HEK293 (cell line): ENCODE data around the gene SLC25A30.
"Not testable (repeated sequence)": the region's sequence is repeated elsewhere in the genome, so short reads cannot be mapped to it uniquely, and the experiment has no call there.

Experiments used
- CTCF ChIA-PET: fragments of 350-600 bp; formaldehyde crosslinking; extraction: SDS; loops from one replicate; lab custom pipeline; 2021; ENCODE audit warnings: antibody characterized with exemption; lab: Yijun Ruan, JAX
- POLR2A ChIA-PET: fragments of 300-600 bp; formaldehyde crosslinking; extraction: SDS; loops from one replicate; lab custom pipeline; 2020; ENCODE audit warnings: antibody characterized with exemption, inconsistent platforms; lab: Yijun Ruan, JAX
- H3K27ac ChIP-seq: fragments of 200-500 bp; sonication (Bioruptor generic); 2 replicates; pipeline ENCODE4 v1.5.1; 2014; ENCODE audit warnings: low read depth, low read length, control low read depth, inconsistent platforms; ENCODE audit errors: extremely low read depth
- H3K36me3 ChIP-seq, 2 experiments: fragments of 200-500 bp in 1 of 2; sonication (Bioruptor generic) in 1 of 2; 1 replicate in 1 of 2; 2 replicates in 1 of 2; pipeline ENCODE4 v1.5.1; 2014 to 2017; ENCODE audit warnings: inconsistent platforms in 2 of 2, low read length in 2 of 2; ENCODE audit not compliant: control insufficient read depth in 2 of 2, insufficient read depth in 1 of 2
- H3K4me1 ChIP-seq: fragments of 200-500 bp; sonication (Bioruptor generic); 2 replicates; pipeline ENCODE4 v1.5.1; 2014; ENCODE audit warnings: mild to moderate bottlenecking, low read length, inconsistent platforms; ENCODE audit not compliant: control insufficient read depth, insufficient read depth
- H3K4me3 ChIP-seq: 2 replicates; pipeline ENCODE4 v1.5.1; 2011; ENCODE audit warnings: low read depth, mild to moderate bottlenecking, control low read depth, low read length, moderate library complexity
- H3K9me3 ChIP-seq: fragments of 200-500 bp; sonication (Bioruptor generic); 2 replicates; pipeline ENCODE4 v1.5.1; 2014; ENCODE audit warnings: low read depth, low read length, inconsistent platforms; ENCODE audit not compliant: control insufficient read depth, insufficient read depth
- GLIS1 ChIP-seq: fragments of 450-650 bp; formaldehyde crosslinking; IDR thresholded peaks from 2 replicates; pipeline ENCODE4 v1.5.1; 2016; ENCODE audit warnings: missing biosample characterization, missing genetic modification characterization
- PRDM1 ChIP-seq: fragments of 450-650 bp; formaldehyde crosslinking; IDR thresholded peaks from 2 replicates; pipeline ENCODE4; 2016; ENCODE audit warnings: missing biosample characterization, missing genetic modification characterization
- WT1 ChIP-seq: fragments of 450-650 bp; formaldehyde crosslinking; IDR thresholded peaks from 2 replicates; pipeline ENCODE4 v1.5.1; 2016; ENCODE audit warnings: missing biosample characterization, missing genetic modification characterization
- ZBTB11 ChIP-seq: fragments of 450-650 bp; formaldehyde crosslinking; conservative IDR thresholded peaks from 2 replicates; pipeline ENCODE4 v1.5.1; 2016; ENCODE audit warnings: low read depth, missing biosample characterization, missing genetic modification characterization
- ZIC2 ChIP-seq: fragments of 450-650 bp; formaldehyde crosslinking; IDR thresholded peaks from 2 replicates; pipeline ENCODE4 v1.5.1; 2016; ENCODE audit warnings: missing biosample characterization, missing genetic modification characterization
- ZNF202 ChIP-seq: fragments of 450-650 bp; formaldehyde crosslinking; IDR thresholded peaks from 2 replicates; pipeline ENCODE4 v1.5.1; 2016; ENCODE audit warnings: missing biosample characterization, missing genetic modification characterization, borderline replicate concordance
- ZNF423 ChIP-seq: fragments of 450-650 bp; formaldehyde crosslinking; IDR thresholded peaks from 2 replicates; pipeline ENCODE4 v1.5.1; 2016; ENCODE audit warnings: missing biosample characterization, missing genetic modification characterization
- ZSCAN30 ChIP-seq: fragments of 450-650 bp; IDR thresholded peaks from 2 replicates; pipeline ENCODE4 v1.5.1; 2018; ENCODE audit warnings: missing biosample characterization, mild to moderate bottlenecking, missing genetic modification characterization, moderate library complexity
- TF ChIP-seq, protein P1 (sequence below): fragments of 450-650 bp; formaldehyde crosslinking; IDR thresholded peaks from 2 replicates; pipeline ENCODE4 v1.5.1; 2016; ENCODE audit warnings: missing biosample characterization, missing genetic modification characterization, borderline replicate concordance
- TF ChIP-seq, protein P2 (sequence below): fragments of 450-650 bp; formaldehyde crosslinking; IDR thresholded peaks from 2 replicates; pipeline ENCODE4 v1.5.1; 2016; ENCODE audit warnings: missing biosample characterization, missing genetic modification characterization

Gene SLC25A30

DNA sequence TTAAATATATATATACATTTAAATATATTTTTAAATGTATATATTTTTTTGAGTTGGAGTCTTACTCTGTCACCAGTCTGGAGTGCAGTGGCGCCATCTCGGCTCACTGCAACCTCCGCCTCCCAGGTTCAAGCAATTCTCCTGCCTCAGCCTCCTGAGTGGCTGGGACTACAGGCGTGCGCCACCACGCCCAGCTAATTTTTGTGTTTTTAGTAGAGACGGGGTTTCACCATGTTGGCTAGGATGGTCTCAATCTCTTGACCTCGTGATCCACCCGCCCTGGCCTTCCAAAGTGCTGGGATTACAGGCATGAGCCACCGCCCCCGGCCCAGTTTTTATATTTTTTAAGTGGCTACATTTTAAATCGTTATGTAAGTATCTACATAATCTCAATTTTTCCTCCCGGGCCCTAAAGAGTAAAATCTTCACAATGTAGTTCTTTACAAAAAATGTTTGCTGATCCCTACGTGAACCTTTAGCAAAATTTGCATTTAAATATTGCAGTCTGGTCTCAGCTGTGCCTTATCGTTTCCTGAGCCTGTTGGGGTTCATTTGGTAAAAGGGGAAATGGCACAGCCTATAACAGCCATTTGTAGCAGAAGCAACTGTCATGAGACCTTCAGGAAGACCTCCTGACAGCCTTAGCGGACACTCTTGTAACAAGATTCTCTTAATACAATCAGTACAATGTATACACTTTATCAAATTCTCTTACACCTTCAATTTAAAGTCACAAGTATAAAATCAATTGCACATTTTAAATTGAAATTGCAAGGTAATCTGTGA is 8.1 kb upstream of the SLC25A30 start:
- 0 out of 2 replicates have a peak, but pooled peaks have one; percentile 25 for TF ChIP-seq ZNF202 (tag by site-specific recombination)
- H3K4me1 ChIP-seq, H3K9me3 ChIP-seq, H3K27ac ChIP-seq, POLR2A ChIA-PET, H3K36me3 ChIP-seq, H3K4me3 ChIP-seq: not testable (repeated sequence)
- CTCF ChIA-PET: interaction anchor here (0.6 kb wide), 1 partner anchor 8 kb away, joined by 4 read pairs; the partner anchor contains the start of gene SLC25A30

DNA sequence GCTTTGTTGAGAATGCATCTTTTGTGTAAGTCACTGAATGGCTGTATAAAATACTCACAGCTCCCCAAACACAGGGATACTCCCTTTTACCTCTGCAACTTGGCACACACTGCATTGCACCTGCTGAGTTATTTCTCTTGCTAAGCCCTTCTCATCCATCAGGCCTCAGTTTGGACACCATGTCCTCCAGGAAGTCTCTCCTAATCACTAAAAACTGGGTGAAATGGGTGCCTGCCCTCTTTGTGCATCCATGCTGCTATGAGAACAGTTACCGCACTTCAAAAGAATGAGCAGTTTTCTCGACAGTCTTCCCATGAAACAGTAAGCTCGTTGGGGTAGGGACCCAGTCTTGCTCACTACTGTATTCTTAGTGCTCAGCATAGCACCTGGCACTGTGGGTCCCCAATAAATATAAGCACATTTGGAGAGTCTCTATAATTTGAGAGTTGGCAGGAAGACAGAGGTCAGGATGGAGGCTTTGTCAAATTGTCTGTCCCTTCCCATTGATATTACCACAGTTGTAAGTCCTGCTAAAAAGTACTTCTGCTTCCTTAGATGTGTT is 4.6 kb upstream of the SLC25A30 start:
- CTCF ChIA-PET: no interaction called here
- Histone ChIP-seq H3K4me3 (no peak overlapping the region), H3K36me3 (no peaks in the 10 kb centered on the region), H3K9me3 (no peaks in the 10 kb centered on the region), H3K4me1 (no peaks in the 10 kb centered on the region), H3K27ac (no peak overlapping the region)
- POLR2A ChIA-PET: no interaction called here
- no peak for TF ChIP-seq GLIS1 (tag by site-specific recombination)
- no peak for TF ChIP-seq ZNF423
- no peak for TF ChIP-seq ZSCAN30 (tag by site-specific recombination)
- no peak for TF ChIP-seq ZIC2 (tag by site-specific recombination)
- 0 out of 2 replicates have a peak, but pooled peaks have one; percentile 22 for TF ChIP-seq WT1
- TF ChIP-seq, protein P1, sequence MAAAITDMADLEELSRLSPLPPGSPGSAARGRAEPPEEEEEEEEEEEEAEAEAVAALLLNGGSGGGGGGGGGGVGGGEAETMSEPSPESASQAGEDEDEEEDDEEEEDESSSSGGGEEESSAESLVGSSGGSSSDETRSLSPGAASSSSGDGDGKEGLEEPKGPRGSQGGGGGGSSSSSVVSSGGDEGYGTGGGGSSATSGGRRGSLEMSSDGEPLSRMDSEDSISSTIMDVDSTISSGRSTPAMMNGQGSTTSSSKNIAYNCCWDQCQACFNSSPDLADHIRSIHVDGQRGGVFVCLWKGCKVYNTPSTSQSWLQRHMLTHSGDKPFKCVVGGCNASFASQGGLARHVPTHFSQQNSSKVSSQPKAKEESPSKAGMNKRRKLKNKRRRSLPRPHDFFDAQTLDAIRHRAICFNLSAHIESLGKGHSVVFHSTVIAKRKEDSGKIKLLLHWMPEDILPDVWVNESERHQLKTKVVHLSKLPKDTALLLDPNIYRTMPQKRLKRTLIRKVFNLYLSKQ (tag by site-specific recombination): no peak
- no peak for TF ChIP-seq ZBTB11

DNA sequence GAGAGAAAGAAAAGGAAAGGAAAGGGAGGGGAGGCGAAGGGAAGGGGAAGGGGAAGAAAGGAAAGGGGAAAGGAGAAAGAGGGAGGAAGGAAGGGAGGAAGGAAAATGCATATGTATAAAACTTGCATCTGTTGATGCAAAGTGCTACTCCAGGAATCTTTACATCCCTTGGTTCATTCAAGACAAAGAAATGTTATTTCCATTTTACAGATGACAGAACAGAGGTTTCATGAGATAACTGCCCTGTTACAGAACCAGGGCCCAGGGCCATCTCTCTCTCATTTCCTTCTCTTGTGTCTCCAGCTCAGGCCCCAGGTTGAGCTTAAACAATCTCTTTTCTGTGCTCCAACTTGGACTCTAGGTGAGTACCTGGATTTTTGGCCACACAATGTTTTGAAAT is 1.8 kb upstream of the SLC25A30 start:
- TF ChIP-seq, protein P2, sequence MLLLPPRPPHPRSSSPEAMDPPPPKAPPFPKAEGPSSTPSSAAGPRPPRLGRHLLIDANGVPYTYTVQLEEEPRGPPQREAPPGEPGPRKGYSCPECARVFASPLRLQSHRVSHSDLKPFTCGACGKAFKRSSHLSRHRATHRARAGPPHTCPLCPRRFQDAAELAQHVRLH: no peak
- TF ChIP-seq PRDM1 (tag by site-specific recombination): peak; percentile 84
- H3K36me3 ChIP-seq: no peaks in the 10 kb centered on the region
- no peak overlapping the region for H3K27ac ChIP-seq
- no peaks in the 10 kb centered on the region for H3K4me1 ChIP-seq
- ChIA-PET CTCF (interaction anchor here (0.6 kb wide), 1 partner anchor 373 kb away, joined by 3 read pairs; no protein-coding TSS in a partner anchor), POLR2A (no interaction called here)
- no peaks in the 10 kb centered on the region for H3K9me3 ChIP-seq
- no peak overlapping the region for H3K4me3 ChIP-seq

DNA sequence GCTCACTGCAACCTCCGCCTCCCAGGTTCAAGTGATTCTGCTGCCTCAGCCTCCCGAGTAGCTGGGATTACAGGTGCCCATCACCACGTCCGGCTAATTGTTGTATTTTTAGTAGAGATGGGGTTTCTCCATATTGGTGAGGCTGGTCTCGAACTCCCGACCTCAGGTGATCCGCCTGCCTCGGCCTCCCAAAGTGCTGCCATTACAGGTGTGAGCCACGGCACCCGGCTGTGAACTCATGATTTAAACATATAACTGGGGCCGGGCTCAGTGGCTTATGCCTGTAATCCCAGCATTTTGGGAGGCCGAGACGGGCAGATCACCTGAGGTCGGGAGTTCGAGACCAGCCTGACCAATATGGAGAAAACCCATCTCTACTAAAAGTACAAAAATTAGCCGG is 1.2 kb upstream of the SLC25A30 start:
- POLR2A ChIA-PET, H3K36me3 ChIP-seq, H3K4me3 ChIP-seq, H3K4me1 ChIP-seq, H3K27ac ChIP-seq, H3K9me3 ChIP-seq: not testable (repeated sequence)
- CTCF ChIA-PET: interaction anchor here (0.6 kb wide), 1 partner anchor 948 kb away, joined by 3 read pairs; no protein-coding TSS in a partner anchor
